RPMI8226 (cell line): ENCODE results near the gene ARL16.

Source experiments
- DNase-seq: peaks from one replicate; pipeline ENCODE4 v3.0.0-alpha.2; 2015

Gene ARL16

GRCh38 chr17:81712468-81713003 is 28.9 kb upstream of the ARL16 start:
- DNase-seq: peak; percentile 67

GRCh38 chr17:81711814-81712467 is 28.3 kb upstream of the ARL16 start, which contains the start of gene SLC25A10:
Gene SLC25A10, plus strand, starts transcription at chr17:81712284. Its CDS starts 143 bp downstream, at chr17:81712427.
- DNase-seq: peak; percentile 98

DNA sequence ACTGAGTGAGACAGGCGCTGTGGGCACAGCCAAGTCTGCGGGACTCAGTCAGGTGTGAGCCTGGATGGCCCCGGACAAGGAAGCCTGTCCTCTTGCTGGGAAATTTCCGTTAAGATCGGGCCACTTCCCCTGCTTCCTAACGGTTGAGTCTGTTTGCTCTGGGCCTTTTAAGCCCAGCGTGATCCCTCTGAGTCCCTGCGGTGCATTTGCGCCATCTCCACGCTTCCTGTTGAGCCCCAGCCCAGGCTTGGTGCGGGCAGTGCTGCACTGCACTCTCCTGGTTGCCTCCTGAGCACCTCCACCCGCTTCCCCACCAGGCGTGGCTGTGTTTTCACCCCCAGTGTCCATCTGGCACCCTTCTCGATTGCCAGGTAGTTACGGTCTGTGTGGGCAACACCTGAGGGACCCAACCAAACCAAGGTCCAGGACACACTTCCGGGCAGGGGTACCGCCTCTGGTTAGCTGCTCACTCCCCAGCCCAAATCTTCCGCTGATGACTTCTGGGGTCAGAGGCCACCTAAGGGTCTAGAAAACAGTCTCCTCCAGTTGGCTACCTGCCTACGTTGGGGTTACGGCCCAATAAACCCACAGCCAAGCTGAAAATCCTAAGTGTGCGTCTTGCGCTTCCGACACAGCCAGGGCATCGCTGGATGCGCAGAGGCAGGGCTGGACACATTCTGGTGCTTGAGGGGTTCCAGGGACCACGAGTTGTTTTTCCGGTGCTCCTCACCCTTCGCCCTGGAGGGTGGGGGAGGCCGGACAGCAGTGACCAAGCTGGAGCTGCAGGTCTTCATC is 27.1 kb upstream of the ARL16 start:
- DNase-seq: peak; percentile 73

GRCh38 chr17:81708739-81709185 is 25.2 kb upstream of the ARL16 start:
- no peak for DNase-seq

GRCh38 chr17:81707725-81708646 is 24.4 kb upstream of the ARL16 start:
- DNase-seq: no peak

- DNase-seq: no peak
Measured at GRCh38 chr17:81706757-81707624, 23.4 kb upstream of the ARL16 start.

DNA sequence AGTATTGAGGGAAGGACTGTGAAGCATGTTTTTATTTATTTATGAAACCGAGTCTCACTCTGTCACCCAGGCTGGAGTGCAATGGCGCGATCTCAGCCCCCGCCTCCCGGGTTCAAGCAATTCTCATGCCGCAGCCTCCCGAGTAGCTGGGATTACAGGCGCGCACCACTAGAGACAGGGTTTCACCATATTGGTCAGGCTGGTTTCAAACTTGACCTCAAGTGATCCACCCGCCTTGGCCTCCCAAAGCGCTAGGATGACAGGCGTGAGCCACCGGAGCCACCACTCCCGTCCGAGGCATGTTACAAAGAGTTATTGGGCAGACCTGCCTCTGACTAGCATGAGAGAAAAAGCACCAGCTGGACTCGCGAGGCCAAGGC is 22.6 kb upstream of the ARL16 start:
- DNase-seq: no peak

- DNase-seq: no peak
Measured at GRCh38 chr17:81705518-81706231, 22.1 kb upstream of the ARL16 start.

DNA sequence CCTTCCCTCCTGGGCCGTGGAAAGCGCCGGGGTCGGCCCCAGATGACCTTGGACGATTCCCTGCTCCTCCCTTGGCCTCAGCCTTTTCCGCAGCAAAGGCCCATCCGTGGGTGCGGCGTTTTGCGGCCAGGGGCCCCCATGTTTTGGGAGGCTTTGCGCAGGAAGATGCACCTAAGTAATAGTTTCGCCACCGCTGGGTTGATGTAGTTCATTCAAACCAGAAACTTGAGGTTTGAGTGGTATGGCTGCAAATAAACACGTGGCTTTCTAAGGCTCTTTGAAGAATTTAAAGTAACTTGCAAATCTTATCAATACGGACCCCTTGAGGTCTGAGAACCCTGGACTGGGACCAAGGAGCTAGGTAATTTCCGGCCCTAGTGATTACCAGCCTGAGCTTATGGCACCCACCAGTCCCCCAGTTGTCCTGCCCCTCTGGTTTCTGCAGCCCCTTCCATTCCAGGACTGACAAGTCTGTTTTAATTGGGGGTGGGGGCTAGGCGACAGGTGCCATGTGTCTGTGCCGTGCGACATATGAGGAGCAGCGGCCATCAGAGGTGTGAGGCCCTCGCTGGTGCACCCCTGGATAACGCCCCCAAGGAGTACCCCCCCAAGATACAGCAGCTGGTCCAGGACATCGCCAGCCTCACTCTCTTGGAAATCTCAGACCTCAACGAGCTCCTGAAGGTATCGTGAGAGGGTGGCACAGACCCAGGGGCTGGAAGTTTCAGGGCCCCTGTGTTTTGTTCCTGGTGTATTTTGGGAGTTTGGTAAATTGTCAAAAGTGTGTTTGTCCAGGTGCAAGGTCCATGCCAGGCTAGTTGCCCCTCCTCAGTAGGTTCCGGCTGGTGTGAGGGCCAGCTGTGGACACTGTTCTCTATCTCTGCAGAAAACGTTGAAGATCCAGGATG is 20.4 kb upstream of the ARL16 start:
- DNase-seq: no peak

GRCh38 chr17:81702934-81703746 is 19.5 kb upstream of the ARL16 start, which contains the start of gene MRPL12:
Gene MRPL12, plus strand, starts transcription at chr17:81703367. Its CDS starts 135 bp downstream, at chr17:81703502.
- DNase-seq: peak; percentile 95

- DNase-seq: peak; percentile 39
Measured at GRCh38 chr17:81701288-81702071, 17.9 kb upstream of the ARL16 start.

GRCh38 chr17:81700353-81701287 is 17.0 kb upstream of the ARL16 start:
- DNase-seq: no peak

DNA sequence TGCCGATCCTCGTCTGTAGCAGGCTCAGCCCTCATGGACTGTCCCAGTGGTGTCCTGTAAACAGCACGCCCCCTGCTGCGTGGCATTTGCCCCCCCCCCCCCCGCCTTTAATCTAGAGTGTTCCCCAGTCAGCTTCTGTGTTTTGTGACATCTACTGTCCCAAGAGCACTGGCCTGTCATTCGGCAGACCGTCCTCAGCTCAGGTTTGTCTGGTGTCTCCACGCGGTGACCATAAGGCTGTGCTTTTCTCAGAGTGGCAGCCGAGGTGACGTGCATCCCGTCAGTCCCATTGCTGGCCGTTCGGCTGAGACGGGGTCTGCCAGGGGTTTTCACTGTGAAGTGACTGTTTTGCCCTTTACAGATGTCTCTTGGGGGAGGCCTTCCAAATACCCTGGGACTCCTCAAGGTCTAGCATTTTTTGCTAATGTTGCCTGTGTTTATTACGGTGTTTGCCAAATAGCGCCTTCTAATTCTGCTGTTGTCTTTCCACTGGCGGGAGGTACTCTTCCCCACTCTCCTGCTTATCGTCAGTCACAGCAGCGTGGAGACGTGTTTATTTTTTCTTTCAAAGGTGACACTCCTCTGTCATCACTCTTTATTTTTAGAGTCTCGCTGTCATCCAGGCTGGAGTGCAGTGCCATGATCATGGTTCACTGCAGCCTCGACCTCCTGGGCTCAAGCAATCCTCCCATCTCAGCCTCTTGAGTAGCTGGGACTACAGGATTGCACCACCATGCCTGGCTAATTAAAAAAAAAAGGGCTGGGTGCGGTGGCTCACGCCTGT is 13.9 kb upstream of the ARL16 start:
- DNase-seq: no peak

- DNase-seq: no peak
Measured at GRCh38 chr17:81696218-81696941, 12.8 kb upstream of the ARL16 start.

GRCh38 chr17:81695801-81696200 is 12.2 kb upstream of the ARL16 start:
- no peak for DNase-seq
